Activated naive CD8-positive, alpha-beta T cell (primary cell): Measurements from ENCODE around the gene FGF16.
"Not testable (repeated sequence)": the region's sequence is repeated elsewhere in the genome, so short reads cannot be mapped to it uniquely, and the experiment has no call there.

Experiments used
- H3K27ac Mint-ChIP-seq: one replicate; pipeline ENCODE4 v1.8.0; 2021; ENCODE audit warnings: mixed read lengths
- H3K27me3 Mint-ChIP-seq: one replicate; pipeline ENCODE4 v1.8.0; 2021; ENCODE audit warnings: mixed read lengths
- H3K36me3 Mint-ChIP-seq: one replicate; pipeline ENCODE4 v1.8.0; 2021; ENCODE audit warnings: mixed read lengths
- H3K4me1 Mint-ChIP-seq: one replicate; pipeline ENCODE4 v1.8.0; 2021; ENCODE audit warnings: low read depth, mixed read lengths
- H3K4me3 Mint-ChIP-seq: one replicate; pipeline ENCODE4 v1.8.0; 2021; ENCODE audit warnings: mild to moderate bottlenecking, mixed read lengths
- H3K9me3 Mint-ChIP-seq: one replicate; pipeline ENCODE4 v1.8.0; 2021; ENCODE audit warnings: low read depth, mixed read lengths

FGF16 gene

DNA sequence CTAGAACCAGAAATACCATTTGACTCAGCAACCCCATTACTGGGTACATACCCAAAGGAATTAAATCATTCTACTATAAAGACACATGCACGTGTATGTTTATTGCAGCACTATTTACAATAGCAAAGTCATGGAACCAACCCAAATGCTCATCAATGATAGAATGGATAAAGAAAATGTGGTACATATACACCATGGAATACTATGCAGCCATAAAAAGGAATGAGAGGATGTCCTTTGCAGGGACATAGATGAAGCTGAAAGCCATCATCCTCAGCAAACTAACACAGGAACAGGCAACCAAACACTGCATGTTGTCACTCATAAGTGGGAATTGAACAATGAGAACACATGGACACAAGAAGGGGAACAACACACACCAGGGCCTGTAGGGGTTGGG lies 53.0 kb downstream of the FGF16 start:
- peak overlapping the region; percentile 22 for H3K27ac Mint-ChIP-seq
- not testable (repeated sequence) for H3K9me3 Mint-ChIP-seq, H3K4me3 Mint-ChIP-seq, H3K27me3 Mint-ChIP-seq, H3K36me3 Mint-ChIP-seq
- peaks cover 19% of the 10 kb centered on the region for H3K4me1 Mint-ChIP-seq

DNA sequence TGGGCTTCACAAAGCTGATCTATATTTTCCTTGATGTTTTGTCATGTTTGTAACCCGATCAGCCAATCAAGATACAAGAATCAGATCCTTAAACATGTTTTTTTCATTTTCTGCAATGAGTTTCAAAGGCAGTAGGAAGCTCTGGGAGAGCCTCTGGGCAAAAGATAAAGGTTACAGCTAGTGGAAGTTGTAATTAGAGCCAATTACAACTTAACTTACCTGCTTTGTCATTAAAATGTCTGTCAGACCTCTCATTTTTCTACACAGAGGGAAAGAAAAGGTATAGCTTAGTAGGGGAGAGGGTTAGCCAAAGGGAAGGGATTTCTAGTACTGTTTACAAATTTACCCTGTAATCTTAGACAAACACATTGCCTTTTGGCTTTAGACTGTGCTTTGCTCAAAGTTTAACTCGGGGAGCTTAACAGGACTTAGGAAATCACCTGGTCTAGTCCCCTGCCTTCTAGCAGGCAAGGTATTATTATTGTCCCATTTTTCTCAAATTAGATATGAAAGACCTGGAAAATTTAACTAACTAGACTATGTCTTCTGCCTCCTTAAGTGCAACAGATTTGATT lies 55.8 kb downstream of the FGF16 start:
- H3K27me3 Mint-ChIP-seq: no peaks in the 10 kb centered on the region
- H3K9me3 Mint-ChIP-seq: no peaks in the 10 kb centered on the region
- H3K4me3 Mint-ChIP-seq: no peak overlapping the region
- H3K4me1 Mint-ChIP-seq: peaks cover 24% of the 10 kb centered on the region
- peaks cover 5% of the 10 kb centered on the region for H3K36me3 Mint-ChIP-seq
- peak overlapping the region; percentile 13 for H3K27ac Mint-ChIP-seq

DNA sequence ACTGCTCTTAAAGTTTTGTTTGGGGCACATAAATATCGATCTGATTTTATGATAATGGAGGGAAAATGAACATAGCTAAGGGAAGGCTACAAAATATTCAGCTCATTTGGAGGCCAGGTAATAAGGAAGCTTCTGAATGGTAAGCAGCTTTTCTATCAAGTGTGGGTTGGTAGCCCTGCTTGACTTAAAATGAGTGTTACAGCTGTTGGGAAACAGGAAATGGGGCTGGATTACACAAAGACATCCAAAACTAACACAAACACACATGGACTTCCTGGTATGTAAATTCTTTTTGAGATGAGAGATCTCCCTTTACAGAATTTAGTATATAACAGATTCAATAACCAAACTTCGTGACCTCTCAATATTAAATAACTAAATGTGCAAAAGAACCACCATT lies 58.0 kb downstream of the FGF16 start:
- H3K36me3 Mint-ChIP-seq: peaks cover 7% of the 10 kb centered on the region
- no peaks in the 10 kb centered on the region for H3K27me3 Mint-ChIP-seq
- H3K9me3 Mint-ChIP-seq: no peaks in the 10 kb centered on the region
- peaks cover 24% of the 10 kb centered on the region for H3K4me1 Mint-ChIP-seq
- H3K4me3 Mint-ChIP-seq: no peak overlapping the region
- H3K27ac Mint-ChIP-seq: peak overlapping the region; percentile 58
